HEK293 (cell line): ENCODE measurements around the gene ABCA3.

ENCODE experiments used
- HOXC10 ChIP-seq: sonication (generic); formaldehyde crosslinking; IDR thresholded peaks from 2 replicates; pipeline ENCODE4 v1.8.1; 2023; ENCODE audit warnings: mild to moderate bottlenecking, missing genetic modification reagents
- KLF10 ChIP-seq: fragments of 450-650 bp; IDR thresholded peaks from 2 replicates; pipeline ENCODE4 v1.5.1; 2018; ENCODE audit warnings: missing biosample characterization, mild to moderate bottlenecking, missing genetic modification characterization
- PATZ1 ChIP-seq: fragments of 450-650 bp; formaldehyde crosslinking; IDR thresholded peaks from 2 replicates; pipeline ENCODE4 v1.5.1; 2016; ENCODE audit warnings: missing biosample characterization, missing genetic modification characterization
- REST ChIP-seq: fragments of 450-650 bp; formaldehyde crosslinking; IDR thresholded peaks from 2 replicates; pipeline ENCODE4 v1.5.1; 2016; ENCODE audit warnings: missing biosample characterization, missing genetic modification characterization
- SP2 ChIP-seq: fragments of 450-650 bp; formaldehyde crosslinking; IDR thresholded peaks from 2 replicates; pipeline ENCODE4 v1.5.1; 2016; ENCODE audit warnings: missing biosample characterization, missing genetic modification characterization
- ZBTB26 ChIP-seq: fragments of 450-650 bp; formaldehyde crosslinking; optimal IDR thresholded peaks from 2 replicates; pipeline ENCODE3; 2016; ENCODE audit warnings: missing biosample characterization, mild to moderate bottlenecking, missing genetic modification characterization
- ZFP41 ChIP-seq: fragments of 450-650 bp; formaldehyde crosslinking; IDR thresholded peaks from 2 replicates; pipeline ENCODE4 v1.5.1; 2016; ENCODE audit warnings: missing biosample characterization, missing genetic modification characterization, borderline replicate concordance
- ZIC2 ChIP-seq: fragments of 450-650 bp; formaldehyde crosslinking; IDR thresholded peaks from 2 replicates; pipeline ENCODE4 v1.5.1; 2016; ENCODE audit warnings: missing biosample characterization, missing genetic modification characterization
- ZNF600 ChIP-seq: fragments of 450-650 bp; formaldehyde crosslinking; IDR thresholded peaks from 2 replicates; pipeline ENCODE4 v1.5.1; 2016; ENCODE audit warnings: missing biosample characterization, missing genetic modification characterization
- ZNF629 ChIP-seq: fragments of 450-650 bp; formaldehyde crosslinking; IDR thresholded peaks from 2 replicates; pipeline ENCODE4 v1.5.1; 2017; ENCODE audit warnings: missing biosample characterization, missing genetic modification characterization
- ZNF76 ChIP-seq: fragments of 450-650 bp; formaldehyde crosslinking; IDR thresholded peaks from 2 replicates; pipeline ENCODE4; 2016; ENCODE audit warnings: low read depth, missing biosample characterization, missing genetic modification characterization, borderline replicate concordance
- TF ChIP-seq, protein P1 (sequence below): fragments of 450-650 bp; formaldehyde crosslinking; IDR thresholded peaks from 2 replicates; pipeline ENCODE4 v1.5.1; 2016; ENCODE audit warnings: missing biosample characterization, missing genetic modification characterization
- TF ChIP-seq, protein P2 (sequence below): fragments of 450-650 bp; formaldehyde crosslinking; IDR thresholded peaks from 2 replicates; pipeline ENCODE4 v1.5.1; 2017; ENCODE audit warnings: missing biosample characterization, missing genetic modification characterization
- TF ChIP-seq, protein P3 (sequence below): fragments of 450-650 bp; formaldehyde crosslinking; IDR thresholded peaks from 2 replicates; pipeline ENCODE4 v1.5.1; 2016; ENCODE audit warnings: missing biosample characterization, missing genetic modification characterization, borderline replicate concordance

DNA sequence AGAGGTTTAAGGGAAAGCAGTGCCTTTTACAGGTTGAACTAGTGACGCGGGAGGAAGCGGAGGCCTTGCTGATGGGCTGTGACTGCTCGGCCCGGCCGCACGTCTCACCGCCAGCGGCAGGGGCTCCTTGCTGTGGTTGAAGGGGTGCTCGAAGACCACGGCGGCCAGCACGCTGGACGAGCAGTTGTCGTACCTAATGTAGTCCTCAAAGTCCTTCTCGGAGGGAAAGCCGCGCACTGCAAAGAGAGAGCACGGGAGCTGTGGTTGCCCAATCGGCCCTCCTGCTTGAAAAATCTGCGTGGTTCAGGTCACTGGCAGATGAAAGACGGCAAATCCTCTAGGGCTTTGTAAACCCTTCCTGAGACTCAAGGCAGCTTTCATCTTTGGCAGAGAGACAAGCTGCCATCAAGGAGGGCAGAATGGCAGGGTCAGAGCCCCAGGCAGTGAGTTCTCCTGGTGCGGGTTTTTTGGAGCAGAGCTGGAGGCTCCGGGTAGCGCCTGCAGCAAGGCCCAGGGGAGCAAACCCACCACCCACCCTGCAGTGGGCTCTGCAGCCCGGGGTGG lies 16.1 kb downstream of the ABCA3 start:
- no peak for TF ChIP-seq ZNF76 (tag by site-specific recombination)
- TF ChIP-seq ZFP41 (tag by site-specific recombination) = no peak
- TF ChIP-seq KLF10 (tag by site-specific recombination) = no peak
- no peak for TF ChIP-seq ZIC2
- TF ChIP-seq SP2 (tag by site-specific recombination) = no peak
- TF ChIP-seq, protein P1, sequence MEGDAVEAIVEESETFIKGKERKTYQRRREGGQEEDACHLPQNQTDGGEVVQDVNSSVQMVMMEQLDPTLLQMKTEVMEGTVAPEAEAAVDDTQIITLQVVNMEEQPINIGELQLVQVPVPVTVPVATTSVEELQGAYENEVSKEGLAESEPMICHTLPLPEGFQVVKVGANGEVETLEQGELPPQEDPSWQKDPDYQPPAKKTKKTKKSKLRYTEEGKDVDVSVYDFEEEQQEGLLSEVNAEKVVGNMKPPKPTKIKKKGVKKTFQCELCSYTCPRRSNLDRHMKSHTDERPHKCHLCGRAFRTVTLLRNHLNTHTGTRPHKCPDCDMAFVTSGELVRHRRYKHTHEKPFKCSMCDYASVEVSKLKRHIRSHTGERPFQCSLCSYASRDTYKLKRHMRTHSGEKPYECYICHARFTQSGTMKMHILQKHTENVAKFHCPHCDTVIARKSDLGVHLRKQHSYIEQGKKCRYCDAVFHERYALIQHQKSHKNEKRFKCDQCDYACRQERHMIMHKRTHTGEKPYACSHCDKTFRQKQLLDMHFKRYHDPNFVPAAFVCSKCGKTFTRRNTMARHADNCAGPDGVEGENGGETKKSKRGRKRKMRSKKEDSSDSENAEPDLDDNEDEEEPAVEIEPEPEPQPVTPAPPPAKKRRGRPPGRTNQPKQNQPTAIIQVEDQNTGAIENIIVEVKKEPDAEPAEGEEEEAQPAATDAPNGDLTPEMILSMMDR (tag by site-specific recombination) = no peak
- no peak for TF ChIP-seq ZNF600 (tag by site-specific recombination)
- no peak for TF ChIP-seq REST
- TF ChIP-seq, protein P2, sequence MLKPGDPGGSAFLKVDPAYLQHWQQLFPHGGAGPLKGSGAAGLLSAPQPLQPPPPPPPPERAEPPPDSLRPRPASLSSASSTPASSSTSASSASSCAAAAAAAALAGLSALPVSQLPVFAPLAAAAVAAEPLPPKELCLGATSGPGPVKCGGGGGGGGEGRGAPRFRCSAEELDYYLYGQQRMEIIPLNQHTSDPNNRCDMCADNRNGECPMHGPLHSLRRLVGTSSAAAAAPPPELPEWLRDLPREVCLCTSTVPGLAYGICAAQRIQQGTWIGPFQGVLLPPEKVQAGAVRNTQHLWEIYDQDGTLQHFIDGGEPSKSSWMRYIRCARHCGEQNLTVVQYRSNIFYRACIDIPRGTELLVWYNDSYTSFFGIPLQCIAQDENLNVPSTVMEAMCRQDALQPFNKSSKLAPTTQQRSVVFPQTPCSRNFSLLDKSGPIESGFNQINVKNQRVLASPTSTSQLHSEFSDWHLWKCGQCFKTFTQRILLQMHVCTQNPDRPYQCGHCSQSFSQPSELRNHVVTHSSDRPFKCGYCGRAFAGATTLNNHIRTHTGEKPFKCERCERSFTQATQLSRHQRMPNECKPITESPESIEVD (tag by site-specific recombination) = no peak
- no peak for TF ChIP-seq ZBTB26 (tag by site-specific recombination)
- TF ChIP-seq ZNF629 (tag by site-specific recombination) = no peak
- no peak for TF ChIP-seq HOXC10 (CRISPR knock-in tag)
- TF ChIP-seq, protein P3, sequence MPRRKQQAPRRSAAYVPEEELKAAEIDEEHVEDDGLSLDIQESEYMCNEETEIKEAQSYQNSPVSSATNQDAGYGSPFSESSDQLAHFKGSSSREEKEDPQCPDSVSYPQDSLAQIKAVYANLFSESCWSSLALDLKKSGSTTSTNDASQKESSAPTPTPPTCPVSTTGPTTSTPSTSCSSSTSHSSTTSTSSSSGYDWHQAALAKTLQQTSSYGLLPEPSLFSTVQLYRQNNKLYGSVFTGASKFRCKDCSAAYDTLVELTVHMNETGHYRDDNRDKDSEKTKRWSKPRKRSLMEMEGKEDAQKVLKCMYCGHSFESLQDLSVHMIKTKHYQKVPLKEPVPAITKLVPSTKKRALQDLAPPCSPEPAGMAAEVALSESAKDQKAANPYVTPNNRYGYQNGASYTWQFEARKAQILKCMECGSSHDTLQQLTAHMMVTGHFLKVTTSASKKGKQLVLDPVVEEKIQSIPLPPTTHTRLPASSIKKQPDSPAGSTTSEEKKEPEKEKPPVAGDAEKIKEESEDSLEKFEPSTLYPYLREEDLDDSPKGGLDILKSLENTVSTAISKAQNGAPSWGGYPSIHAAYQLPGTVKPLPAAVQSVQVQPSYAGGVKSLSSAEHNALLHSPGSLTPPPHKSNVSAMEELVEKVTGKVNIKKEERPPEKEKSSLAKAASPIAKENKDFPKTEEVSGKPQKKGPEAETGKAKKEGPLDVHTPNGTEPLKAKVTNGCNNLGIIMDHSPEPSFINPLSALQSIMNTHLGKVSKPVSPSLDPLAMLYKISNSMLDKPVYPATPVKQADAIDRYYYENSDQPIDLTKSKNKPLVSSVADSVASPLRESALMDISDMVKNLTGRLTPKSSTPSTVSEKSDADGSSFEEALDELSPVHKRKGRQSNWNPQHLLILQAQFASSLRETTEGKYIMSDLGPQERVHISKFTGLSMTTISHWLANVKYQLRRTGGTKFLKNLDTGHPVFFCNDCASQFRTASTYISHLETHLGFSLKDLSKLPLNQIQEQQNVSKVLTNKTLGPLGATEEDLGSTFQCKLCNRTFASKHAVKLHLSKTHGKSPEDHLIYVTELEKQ = no peak
- no peak for TF ChIP-seq PATZ1 (tag by site-specific recombination)
